ENCODE results near the gene WDR90. TPM values are rescaled to one million over a fixed set of nuclear protein-coding genes. Genes with fewer than 3 reads are reported as not detected.
"Not testable (repeated sequence)": the region's sequence is repeated elsewhere in the genome, so short reads cannot be mapped to it uniquely, and the experiment has no call there.

Gene WDR90
- total RNA-seq, 1 experiment from 2014 or later: 147 TPM

- TF ChIP-seq CTCF (conservative IDR thresholded peaks at IDR 0.05; ENCODE audit: low read depth, low read length): peak; percentile 55
- peak; percentile 85 for DNase-seq (ENCODE audit: low spot score)
- H3K27ac ChIP-seq (ENCODE audit: low read depth, low read length, poor library complexity, severe bottlenecking); H3K36me3 ChIP-seq (ENCODE audit: insufficient read depth, low read length, poor library complexity, severe bottlenecking); H3K4me3 ChIP-seq (ENCODE audit: low read depth, low read length, poor library complexity, severe bottlenecking); H3K9me3 ChIP-seq (ENCODE audit: low read depth, low read length, poor library complexity, severe bottlenecking); BruUV-seq (replicated peaks); POLR2A ChIA-PET (ENCODE audit: low non-redundant PET); H3K4me1 ChIP-seq (ENCODE audit: insufficient read depth, low read length, poor library complexity, severe bottlenecking): not testable (repeated sequence)
- peaks cover 35% of the 10 kb centered on the region for H3K27me3 ChIP-seq (replicated peaks; ENCODE audit: insufficient read depth, low read depth, low read length, poor library complexity)
- CTCF ChIA-PET: interaction anchor here (0.6 to 1.3 kb wide), 7 partner anchors 8 to 321 kb away, joined by 3 to 12 read pairs (median 3); partner anchors contain the start of gene ANTKMT
- intact Hi-C loops (cut with micrococcal nuclease; ENCODE audit: unreplicated experiment): loop anchor here (5.0 to 10.0 kb wide), 2 partner anchors 75 to 342 kb away; partner anchors contain the start of genes CHTF18 and RPUSD1
Measured at GRCh38 chr16:712740-713250, 63.6 kb downstream of the WDR90 start.

GRCh38 chr16:714079-714478 is 64.9 kb downstream of the WDR90 start:
- intact Hi-C loops (cut with micrococcal nuclease; ENCODE audit: unreplicated experiment): loop anchor here (5.0 to 10.0 kb wide), 2 partner anchors 73 to 341 kb away; partner anchors contain the start of genes CHTF18 and RPUSD1
- peaks cover 34% of the 10 kb centered on the region for H3K27me3 ChIP-seq (replicated peaks; ENCODE audit: insufficient read depth, low read depth, low read length, poor library complexity)
- H3K9me3 ChIP-seq (ENCODE audit: low read depth, low read length, poor library complexity, severe bottlenecking): no peaks in the 10 kb centered on the region
- H3K27ac ChIP-seq (ENCODE audit: low read depth, low read length, poor library complexity, severe bottlenecking): no peak overlapping the region
- TF ChIP-seq CTCF (conservative IDR thresholded peaks at IDR 0.05; ENCODE audit: low read depth, low read length): no peak
- no peak for TF ChIP-seq EZH2 (IDR thresholded peaks at IDR 0.05; ENCODE audit: borderline replicate concordance, low read depth, low read length, poor library complexity, severe bottlenecking)
- BruUV-seq (replicated peaks): no TSS peak
- no peak overlapping the region for H3K4me3 ChIP-seq (ENCODE audit: low read depth, low read length, poor library complexity, severe bottlenecking)
- no peak for DNase-seq (ENCODE audit: low spot score)
- CTCF ChIA-PET: no interaction called here
- H3K4me1 ChIP-seq (ENCODE audit: insufficient read depth, low read length, poor library complexity, severe bottlenecking): no peaks in the 10 kb centered on the region
- no peaks in the 10 kb centered on the region for H3K36me3 ChIP-seq (ENCODE audit: insufficient read depth, low read length, poor library complexity, severe bottlenecking)
- POLR2A ChIA-PET (ENCODE audit: low non-redundant PET): no interaction called here

GRCh38 chr16:714558-715476 is 65.7 kb downstream of the WDR90 start, which contains the start of gene METRN:
Gene METRN (plus strand): TSS chr16:715118. CDS start chr16:715290, 172 bp downstream.
- BruUV-seq (replicated peaks): no TSS peak
- POLR2A ChIA-PET (ENCODE audit: low non-redundant PET): interaction anchor here (0.6 kb wide), 1 partner anchor 313 kb away, joined by 4 read pairs; the partner anchor contains the start of gene DECR2
- Histone ChIP-seq H3K36me3 (ENCODE audit: insufficient read depth, low read length, poor library complexity, severe bottlenecking) (no peaks in the 10 kb centered on the region), H3K27me3 (replicated peaks; ENCODE audit: insufficient read depth, low read depth, low read length, poor library complexity) (peaks cover 32% of the 10 kb centered on the region), H3K4me1 (ENCODE audit: insufficient read depth, low read length, poor library complexity, severe bottlenecking) (peaks cover 2% of the 10 kb centered on the region), H3K9me3 (ENCODE audit: low read depth, low read length, poor library complexity, severe bottlenecking) (no peaks in the 10 kb centered on the region), H3K4me3 (ENCODE audit: low read depth, low read length, poor library complexity, severe bottlenecking) (peak within 1 kb of the TSS; percentile 32), H3K27ac (ENCODE audit: low read depth, low read length, poor library complexity, severe bottlenecking) (no peak within 1 kb of the TSS)
- TF ChIP-seq EZH2 (IDR thresholded peaks at IDR 0.05; ENCODE audit: borderline replicate concordance, low read depth, low read length, poor library complexity, severe bottlenecking): no peak
- no peak for TF ChIP-seq CTCF (conservative IDR thresholded peaks at IDR 0.05; ENCODE audit: low read depth, low read length)
- intact Hi-C loops (cut with micrococcal nuclease; ENCODE audit: unreplicated experiment): loop anchor here (5.0 to 10.0 kb wide), 2 partner anchors 72 to 340 kb away; partner anchors contain the start of genes CHTF18 and RPUSD1
- CTCF ChIA-PET: no interaction called here
- DNase-seq (ENCODE audit: low spot score): peak; percentile 92
